ENCODE results near the gene LRMDA.

- TF ChIP-seq CTCF (IDR thresholded peaks at IDR 0.05), result no peak
- no peak for TF ChIP-seq POLR2AphosphoS5 (IDR thresholded peaks at IDR 0.05)
Observed at GRCh38 chr10:75565286-75566251, 134.1 kb downstream of the LRMDA start.
